HL-60/S4 treated with phorbol 12-myristate 13-acetate at 8.2 ng/mL for 4 days and 3 days (cell line): ENCODE measurements around the gene ZNF782.
"Not testable (repeated sequence)": the region's sequence is repeated elsewhere in the genome, so short reads cannot be mapped to it uniquely, and the experiment has no call there.

Experiments
- in situ Hi-C: fragments of 300-500 bp; cut with MboI; formaldehyde crosslinking; loops from 2 replicates; pipeline ENCODE4 v1.15.0; 2022; ENCODE audit warnings: low sequenced_read_pairs

ZNF782 gene

GRCh38 chr9:96853781-96854650 lies at the start of gene ZNF782:
ZNF782 (minus strand) TSS chr9:96854514; CDS start chr9:96851961, 2,553 bp downstream.
- in situ Hi-C loops, result loop anchor here (25.0 kb wide), 2 partner anchors 533 to 758 kb away; no protein-coding TSS in a partner anchor

- in situ Hi-C loops, result not testable (repeated sequence)
These were observed 45.7 kb upstream of the ZNF782 start for GRCh38 chr9:96900010-96900409.

GRCh38 chr9:96892131-96892530 lies 37.8 kb upstream of the ZNF782 start:
- in situ Hi-C loops, result no loop called here

- in situ Hi-C loops, result no loop called here
These were observed 34.3 kb upstream of the ZNF782 start for GRCh38 chr9:96888591-96888990.

GRCh38 chr9:96885424-96885823 lies 31.1 kb upstream of the ZNF782 start:
- in situ Hi-C loops, result no loop called here

GRCh38 chr9:96884443-96884842 lies 30.1 kb upstream of the ZNF782 start:
- in situ Hi-C loops, result no loop called here

GRCh38 chr9:96883922-96884321 lies 29.6 kb upstream of the ZNF782 start:
- in situ Hi-C loops, result no loop called here

GRCh38 chr9:96877269-96877668 lies 23.0 kb upstream of the ZNF782 start:
- in situ Hi-C loops, result no loop called here

GRCh38 chr9:96875461-96876142 lies 21.3 kb upstream of the ZNF782 start:
- in situ Hi-C loops, result no loop called here

- in situ Hi-C loops, result loop anchor here (25.0 kb wide), 2 partner anchors 512 to 737 kb away; no protein-coding TSS in a partner anchor
These were observed 20.7 kb upstream of the ZNF782 start for GRCh38 chr9:96874947-96875460.

- in situ Hi-C loops, result loop anchor here (25.0 kb wide), 2 partner anchors 513 to 738 kb away; no protein-coding TSS in a partner anchor
These were observed 20.0 kb upstream of the ZNF782 start for GRCh38 chr9:96874201-96874785.

- in situ Hi-C loops, result loop anchor here (25.0 kb wide), 2 partner anchors 516 to 741 kb away; no protein-coding TSS in a partner anchor
These were observed 16.9 kb upstream of the ZNF782 start for GRCh38 chr9:96871176-96871575.

GRCh38 chr9:96868709-96869108 lies 14.4 kb upstream of the ZNF782 start:
- in situ Hi-C loops, result loop anchor here (25.0 kb wide), 2 partner anchors 519 to 744 kb away; no protein-coding TSS in a partner anchor

GRCh38 chr9:96867079-96867804 lies 12.9 kb upstream of the ZNF782 start:
- in situ Hi-C loops, result loop anchor here (25.0 kb wide), 2 partner anchors 520 to 745 kb away; no protein-coding TSS in a partner anchor

GRCh38 chr9:96865240-96865639 lies 10.9 kb upstream of the ZNF782 start:
- in situ Hi-C loops, result loop anchor here (25.0 kb wide), 2 partner anchors 522 to 747 kb away; no protein-coding TSS in a partner anchor

GRCh38 chr9:96859461-96860198 lies 5.3 kb upstream of the ZNF782 start:
- in situ Hi-C loops, result loop anchor here (25.0 kb wide), 2 partner anchors 528 to 753 kb away; no protein-coding TSS in a partner anchor

- in situ Hi-C loops, result loop anchor here (25.0 kb wide), 2 partner anchors 529 to 754 kb away; no protein-coding TSS in a partner anchor
These were observed 4.4 kb upstream of the ZNF782 start for GRCh38 chr9:96858670-96859069.

GRCh38 chr9:96858018-96858573 lies 3.8 kb upstream of the ZNF782 start:
- in situ Hi-C loops, result loop anchor here (25.0 kb wide), 2 partner anchors 529 to 754 kb away; no protein-coding TSS in a partner anchor
